NCI-H1417 treated with DMSO at 0.1 percent for 48 hours (cell line): ENCODE measurements around the gene MYH2.

Experiments
- DNase-seq: peaks from one replicate; lab custom pipeline; 2025; lab: John Stamatoyannopoulos, UW

The MYH2 gene

DNA sequence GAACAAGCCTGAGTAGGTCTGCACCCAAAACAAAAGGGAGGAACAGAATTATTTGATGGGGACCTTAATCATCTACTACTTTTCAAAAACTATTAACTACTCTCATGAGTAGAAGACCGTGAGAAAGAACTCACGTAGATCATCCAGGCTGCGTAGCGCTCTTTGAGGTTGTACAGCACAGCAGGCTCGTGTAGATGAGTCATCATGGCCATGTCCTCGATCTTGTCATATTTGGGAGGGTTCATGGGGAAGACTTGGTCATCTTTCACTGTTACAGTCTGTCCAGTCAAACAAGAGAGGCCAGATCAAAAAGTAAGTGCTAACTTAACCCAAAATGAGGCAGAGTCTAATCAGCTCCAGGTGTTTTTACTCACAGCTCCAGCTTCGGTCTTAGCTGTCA lies 33.4 kb downstream of the MYH2 start:
- DNase-seq: no peak

GRCh38 chr17:10513299-10514067 lies 36.0 kb downstream of the MYH2 start:
- no peak for DNase-seq

- no peak for DNase-seq
Measured at GRCh38 chr17:10512856-10513255, 36.6 kb downstream of the MYH2 start.

- no peak for DNase-seq
Measured at GRCh38 chr17:10499950-10500349, 49.5 kb downstream of the MYH2 start.

- no peak for DNase-seq
Measured at GRCh38 chr17:10492004-10492403, 57.5 kb downstream of the MYH2 start.

DNA sequence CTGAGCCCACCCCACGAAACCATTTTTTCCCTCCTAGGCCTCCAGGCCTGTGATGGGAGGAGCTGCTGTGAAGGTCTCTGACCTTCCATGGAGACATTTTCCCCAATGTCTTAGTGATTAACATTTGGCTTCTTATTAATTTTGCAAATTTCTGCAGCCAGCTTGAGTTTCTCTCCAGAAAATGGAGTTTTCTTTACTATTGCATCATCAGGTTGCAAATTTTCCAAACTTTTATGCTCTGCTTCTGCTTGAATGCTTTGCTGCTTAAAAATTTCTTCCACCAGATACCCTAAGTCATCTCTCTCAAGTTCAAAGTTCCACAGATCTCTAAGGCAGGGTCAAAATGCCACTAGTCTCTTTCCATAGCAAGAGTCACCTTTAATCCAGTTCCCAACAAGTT lies 67.2 kb downstream of the MYH2 start:
- DNase-seq: no peak

- no peak for DNase-seq
Measured at GRCh38 chr17:10477701-10478100, 71.8 kb downstream of the MYH2 start.

- no peak for DNase-seq
Measured at GRCh38 chr17:10474536-10474935, 74.9 kb downstream of the MYH2 start.

GRCh38 chr17:10471858-10472257 lies 77.6 kb downstream of the MYH2 start:
- DNase-seq: no peak
